A549 (cell line): Measurements from ENCODE around the gene COL5A2. TPM values are rescaled to one million over a fixed set of nuclear protein-coding genes. Genes with fewer than 3 reads are reported as not detected.
A peak's percentile ranks its signal among the peaks of the same experiment; 100 is the strongest.

Experiments used
- ATAC-seq, 2 experiments: fragments of 200-7000 bp in 1 of 2; fragments of >200 bp in 1 of 2; cut with Nextera tagmentation in 1 of 2; cut with Tn5 transposase in 1 of 2; 3 replicates each; pipeline versions ENCODE4 v1.8.0 to v1.9.1; 2018 to 2020; ENCODE audit warnings: mild to moderate bottlenecking in 1 of 2, moderate library complexity in 1 of 2
- CTCF ChIA-PET: fragments of 300-600 bp; sonication (Branson Sonifier 250); formaldehyde crosslinking; extraction: SDS; loops from one replicate; lab custom pipeline; 2021; ENCODE audit warnings: antibody characterized with exemption, inconsistent platforms; lab: Yijun Ruan, JAX
- POLR2A ChIA-PET: fragments of 350-600 bp; formaldehyde crosslinking; extraction: SDS; loops from one replicate; lab custom pipeline; 2021; ENCODE audit warnings: antibody characterized with exemption, inconsistent platforms; lab: Yijun Ruan, JAX
- DNase-seq, 2 experiments: peaks; one replicate each; pipeline versions ENCODE4 v3.0.0 to v3.0.0-alpha.2; 2011 to 2016; ENCODE audit warnings: low read depth in 1 of 2, low spot score in 1 of 2
- FAIRE-seq: peaks from 2 replicates; lab custom pipeline; 2011; peaks lifted over from hg19 to GRCh38; lab: Jason Lieb, UNC
- H3K27ac ChIP-seq, 2 experiments: fragments of >200 bp; sonication (Bioruptor Twin); formaldehyde crosslinking; 3 replicates each; pipeline ENCODE4 v1.5.1; 2016 to 2017
- H3K4me1 ChIP-seq: fragments of >200 bp; sonication (Bioruptor Twin); formaldehyde crosslinking; 3 replicates; pipeline ENCODE4 v1.6.1; 2016
- H3K4me2 ChIP-seq: fragments of >200 bp; sonication (Bioruptor Twin); formaldehyde crosslinking; 3 replicates; pipeline ENCODE4 v1.6.1; 2016
- H3K4me3 ChIP-seq: fragments of >200 bp; sonication (Bioruptor Twin); formaldehyde crosslinking; 3 replicates; pipeline ENCODE4 v1.5.1; 2016
- H3K9me3 ChIP-seq: fragments of >200 bp; sonication (Bioruptor Twin); formaldehyde crosslinking; 3 replicates; pipeline ENCODE4 v1.6.1; 2016
- ATOH8 ChIP-seq: fragments of 250-450 bp; sonication (Bioruptor Pico); IDR thresholded peaks from 2 replicates; pipeline ENCODE4 v1.5.0; 2020; ENCODE audit warnings: low read depth, mild to moderate bottlenecking, moderate library complexity
- BCL3 ChIP-seq: fragments of >200 bp; sonication (Bioruptor Twin); formaldehyde crosslinking; IDR thresholded peaks from 3 replicates; pipeline ENCODE4 v1.6.1; 2016
- CBX2 ChIP-seq: fragments of 200-600 bp; sonication (generic); IDR thresholded peaks from 2 replicates; pipeline ENCODE4 v1.6.1; 2016; ENCODE audit warnings: low read depth, mild to moderate bottlenecking, borderline replicate concordance
- CBX8 ChIP-seq: fragments of 200-600 bp; sonication (generic); IDR thresholded peaks from 2 replicates; pipeline ENCODE4 v1.6.1; 2016
- CEBPB ChIP-seq, 2 experiments: fragments of >200 bp in 1 of 2; sonication (Bioruptor Twin) in 1 of 2; formaldehyde crosslinking in 1 of 2; IDR thresholded peaks; 2 replicates each; pipeline ENCODE4 v1.6.1; 2012 to 2016
- E2F6 ChIP-seq: IDR thresholded peaks from 2 replicates; pipeline ENCODE4 v1.6.1; 2012; ENCODE audit warnings: low read depth, borderline replicate concordance
- ELK1 ChIP-seq: fragments of 150-350 bp; IDR thresholded peaks from 2 replicates; pipeline ENCODE4 v1.6.1; 2014; ENCODE audit warnings: low read depth, mild to moderate bottlenecking, low read length
- EP300 ChIP-seq, 2 experiments: fragments of >200 bp; sonication (Bioruptor Twin); formaldehyde crosslinking; IDR thresholded peaks; 2 replicates in 1 of 2; 3 replicates in 1 of 2; pipeline ENCODE4 v1.6.1; 2016 to 2017
- ESRRA ChIP-seq: fragments of 150-350 bp; IDR thresholded peaks from 2 replicates; pipeline ENCODE4 v1.6.1; 2014; ENCODE audit warnings: mild to moderate bottlenecking, low read length, borderline replicate concordance
- FOXS1 ChIP-seq: fragments of 250-450 bp; sonication (Bioruptor Pico); IDR thresholded peaks from 2 replicates; pipeline ENCODE4 v1.5.0; 2020; ENCODE audit warnings: mild to moderate bottlenecking, moderate library complexity
- GATA3 ChIP-seq: IDR thresholded peaks from 2 replicates; pipeline ENCODE4 v1.6.1; 2012; ENCODE audit warnings: borderline replicate concordance
- HMGXB4 ChIP-seq: fragments of 250-450 bp; sonication (Bioruptor Pico); IDR thresholded peaks from 2 replicates; pipeline ENCODE4 v1.5.0; 2021; ENCODE audit warnings: mild to moderate bottlenecking, moderate library complexity, borderline replicate concordance
- HOXA7 ChIP-seq: fragments of 250-450 bp; sonication (Bioruptor Pico); IDR thresholded peaks from 2 replicates; pipeline ENCODE4 v1.5.0; 2020; ENCODE audit warnings: mild to moderate bottlenecking, moderate library complexity
- HOXB5 ChIP-seq: fragments of 250-450 bp; sonication (Bioruptor Pico); IDR thresholded peaks from 2 replicates; pipeline ENCODE4 v1.5.0; 2020; ENCODE audit warnings: mild to moderate bottlenecking, moderate library complexity
- KDM1A ChIP-seq: fragments of 200-600 bp; sonication (generic); IDR thresholded peaks from 2 replicates; pipeline ENCODE4 v1.6.1; 2016; ENCODE audit warnings: low read depth, mild to moderate bottlenecking
- KDM5A ChIP-seq: fragments of 200-600 bp; sonication (generic); IDR thresholded peaks from 2 replicates; pipeline ENCODE4 v1.6.1; 2016; ENCODE audit warnings: antibody characterized with exemption, mild to moderate bottlenecking
- MAX ChIP-seq: IDR thresholded peaks from 2 replicates; pipeline ENCODE4 v1.6.1; 2012
- MAZ ChIP-seq: fragments of 150-350 bp; IDR thresholded peaks from 2 replicates; pipeline ENCODE4 v1.6.1; 2014; ENCODE audit warnings: antibody characterized with exemption, low read depth, low read length, borderline replicate concordance
- NPAS2 ChIP-seq: fragments of 250-450 bp; sonication (Bioruptor Pico); IDR thresholded peaks from 2 replicates; pipeline ENCODE4 v1.8.0; 2022; ENCODE audit warnings: mild to moderate bottlenecking, moderate library complexity, borderline replicate concordance
- NR3C1 ChIP-seq: fragments of >200 bp; sonication (Bioruptor Twin); formaldehyde crosslinking; IDR thresholded peaks from 3 replicates; pipeline ENCODE4 v1.6.1; 2017
- PHF8 ChIP-seq: fragments of 200-600 bp; sonication (generic); IDR thresholded peaks from 2 replicates; pipeline ENCODE4 v1.6.1; 2016; ENCODE audit warnings: low read depth, mild to moderate bottlenecking, antibody characterized with exemption, moderate library complexity, borderline replicate concordance
- POLR2A ChIP-seq: IDR thresholded peaks from 2 replicates; pipeline ENCODE4 v1.6.1; 2012; ENCODE audit warnings: mild to moderate bottlenecking, low read length
- POLR2AphosphoS2 ChIP-seq: conservative IDR thresholded peaks from 2 replicates; pipeline ENCODE4 v1.6.1; 2012; ENCODE audit warnings: low read length, improper control_type of control experiment, inconsistent platforms
- RAD21 ChIP-seq, 2 experiments: fragments of >200 bp in 1 of 2; sonication (Bioruptor Twin) in 1 of 2; formaldehyde crosslinking in 1 of 2; IDR thresholded peaks in 1 of 2; conservative IDR thresholded peaks in 1 of 2; 2 replicates in 1 of 2; 3 replicates in 1 of 2; pipeline ENCODE4 v1.6.1; 2012 to 2018; ENCODE audit warnings: inconsistent platforms in 1 of 2
- SREBF2 ChIP-seq: fragments of 450-650 bp; IDR thresholded peaks from 2 replicates; pipeline ENCODE4 v1.6.1; 2014; ENCODE audit warnings: mild to moderate bottlenecking, moderate library complexity
- TFCP2L1 ChIP-seq: fragments of 250-450 bp; sonication (Bioruptor Pico); IDR thresholded peaks from 2 replicates; pipeline ENCODE4 v1.5.0; 2021; ENCODE audit warnings: mild to moderate bottlenecking
- ZC3H11A ChIP-seq: fragments of 450-650 bp; IDR thresholded peaks from 2 replicates; pipeline ENCODE4 v1.6.1; 2014; ENCODE audit warnings: antibody characterized with exemption, mild to moderate bottlenecking
- ZSCAN20 ChIP-seq: fragments of 250-450 bp; sonication (Bioruptor Pico); IDR thresholded peaks from 2 replicates; pipeline ENCODE4 v1.8.0; 2022; ENCODE audit warnings: mild to moderate bottlenecking, moderate library complexity
- WGBS: methylation state at CpG from one replicate; pipeline ENCODE4 v1.1.6; 2017; ENCODE audit errors: missing lambda C conversion rate; 5-methylcytosine and 5-hydroxymethylcytosine counted together
- polyA plus RNA-seq, 4 experiments: library from polyadenylated mRNA; depleted of rRNA in 3 of 4; stranded (reverse); fragments of >200 nt; fragmentation: RNase III in 1 of 4; extraction: RNeasy Plus Mini Kit Qiagen cat#74134 plus additional on column Dnase treatment in 1 of 4; gene quantifications; 2 replicates in 3 of 4; 3 replicates in 1 of 4; pipeline ENCODE4 v1.2.3, GENCODE V29; 2011 to 2017

Gene COL5A2
- polyA plus RNA-seq, 2 of the 4 experiments (the other 2 are of a cell fraction) = 152 to 215 TPM

GRCh38 chr2:189118386-189118785 is 61.2 kb downstream of the COL5A2 start:
- no peak overlapping the region for H3K4me2 ChIP-seq
- FAIRE-seq (no peak), DNase-seq (no peak), ATAC-seq (no peak)
- POLR2A ChIA-PET = interaction anchor here (1.6 kb wide), 1 partner anchor 168 kb away, joined by 3 read pairs; no protein-coding TSS in a partner anchor
- H3K4me1 ChIP-seq = peaks cover 70% of the 10 kb centered on the region
- H3K27ac ChIP-seq = no peak overlapping the region
- CTCF ChIA-PET = interaction anchor here (1.4 to 2.0 kb wide), 2 partner anchors 24 to 169 kb away, joined by 6 to 8 read pairs; no protein-coding TSS in a partner anchor
- no peak overlapping the region for H3K4me3 ChIP-seq
- no peaks in the 10 kb centered on the region for H3K9me3 ChIP-seq
- no peak for TF ChIP-seq NPAS2 (CRISPR knock-in tag)
- TF ChIP-seq CBX8 = no peak
- no peak for TF ChIP-seq BCL3
- no peak for TF ChIP-seq POLR2A
- no peak for TF ChIP-seq HMGXB4 (CRISPR knock-in tag)
- TF ChIP-seq POLR2AphosphoS2 = no peak
- no peak for TF ChIP-seq CEBPB (IDR thresholded peaks at IDR 0.05)
- no peak for TF ChIP-seq SREBF2
- no peak for TF ChIP-seq MAX
- TF ChIP-seq HOXA7 (CRISPR knock-in tag) = no peak
- no peak for TF ChIP-seq EP300 (IDR thresholded peaks at IDR 0.05)
- TF ChIP-seq HOXB5 (CRISPR knock-in tag) = no peak
- TF ChIP-seq CBX2 = no peak
- no peak for TF ChIP-seq NR3C1
- TF ChIP-seq ESRRA = no peak
- TF ChIP-seq RAD21 (conservative IDR thresholded peaks at IDR 0.05 in 1 of 2, IDR thresholded peaks at IDR 0.05 in 1 of 2) = no peak
- TF ChIP-seq MAZ = no peak
- TF ChIP-seq ATOH8 (CRISPR knock-in tag) = no peak

GRCh38 chr2:189116979-189117378 is 62.6 kb downstream of the COL5A2 start:
- peak overlapping the region; percentile 17; the same call in 1 of the 3 replicates for H3K4me2 ChIP-seq
- H3K9me3 ChIP-seq = no peaks in the 10 kb centered on the region
- peaks cover 79% of the 10 kb centered on the region for H3K4me1 ChIP-seq
- no peak for DNase-seq
- ChIA-PET CTCF (interaction anchor here (1.0 to 2.0 kb wide), 4 partner anchors 23 to 171 kb away, joined by 3 to 8 read pairs (median 6); no protein-coding TSS in a partner anchor), POLR2A (interaction anchor here (1.0 to 1.6 kb wide), 2 partner anchors 169 to 171 kb away, joined by 3 read pairs; no protein-coding TSS in a partner anchor)
- peak in 1 of 2 experiments; percentile 11; a peak in 1 of 6 replicates for ATAC-seq
- no peak for TF ChIP-seq ZC3H11A
- no peak for TF ChIP-seq TFCP2L1 (CRISPR knock-in tag)
- TF ChIP-seq POLR2A = no peak
- no peak for TF ChIP-seq MAZ
- TF ChIP-seq KDM5A = no peak
- TF ChIP-seq FOXS1 (CRISPR knock-in tag) = no peak
- TF ChIP-seq E2F6 = no peak
- no peak for TF ChIP-seq PHF8
- no peak for TF ChIP-seq ELK1
- no peak for TF ChIP-seq GATA3
- TF ChIP-seq POLR2AphosphoS2 = no peak
- no peak for TF ChIP-seq ESRRA
- TF ChIP-seq ZSCAN20 (CRISPR knock-in tag) = no peak
- no peak for TF ChIP-seq CBX2
- TF ChIP-seq HMGXB4 (CRISPR knock-in tag) = no peak
- no peak for TF ChIP-seq HOXA7 (CRISPR knock-in tag)
- no peak for TF ChIP-seq KDM1A
- no peak overlapping the region for H3K4me3 ChIP-seq
- FAIRE-seq = no peak
- H3K27ac ChIP-seq = peak overlapping the region; percentile 26 to 50; a peak in 3 of 6 replicates
- 31% methylated on average over 1 of the region's 1 CpG for WGBS
